SH-SY5Y (cell line): ENCODE measurements around the gene C10orf120.

Experiments
- GATA2 ChIP-seq: IDR thresholded peaks from 2 replicates; pipeline ENCODE4 v1.6.1; 2011; ENCODE audit warnings: mild to moderate bottlenecking, low read depth, low read length
- GATA3 ChIP-seq: IDR thresholded peaks from 2 replicates; pipeline ENCODE4 v1.6.1; 2011; ENCODE audit warnings: low read depth, mild to moderate bottlenecking, low read length, moderate library complexity

- TF ChIP-seq GATA2 (no peak), GATA3 (no peak)
Observed at GRCh38 chr10:122648599-122649428, 50.8 kb downstream of the C10orf120 start.
